IMR-90 (cell line): Measurements from ENCODE around the gene RIOX2.

Source experiments
- CTCF ChIP-seq: conservative IDR thresholded peaks from 2 replicates; pipeline ENCODE4 v1.5.1; 2012; ENCODE audit warnings: mild to moderate bottlenecking, low read depth, low read length, improper control_type of control experiment
- ELK1 ChIP-seq: fragments of 150-350 bp; IDR thresholded peaks from 2 replicates; pipeline ENCODE4 v1.6.1; 2016; ENCODE audit warnings: low read depth, mild to moderate bottlenecking, low read length, moderate library complexity, borderline replicate concordance
- MAFK ChIP-seq: IDR thresholded peaks from 2 replicates; pipeline ENCODE4 v1.6.1; 2012; ENCODE audit warnings: low read depth, low read length, improper control_type of control experiment
- MAZ ChIP-seq: IDR thresholded peaks from 2 replicates; pipeline ENCODE4 v1.6.1; 2012; ENCODE audit warnings: low read depth, mild to moderate bottlenecking, low read length, improper control_type of control experiment, moderate library complexity, borderline replicate concordance
- MXI1 ChIP-seq: IDR thresholded peaks from 2 replicates; pipeline ENCODE4 v1.6.1; 2012; ENCODE audit warnings: low read depth, mild to moderate bottlenecking, low read length, moderate library complexity, borderline replicate concordance
- POLR2A ChIP-seq: IDR thresholded peaks from 2 replicates; pipeline ENCODE4 v1.6.1; 2012; ENCODE audit warnings: mild to moderate bottlenecking, low read depth, low read length
- RAD21 ChIP-seq: IDR thresholded peaks from 2 replicates; pipeline ENCODE4 v1.6.1; 2012; ENCODE audit warnings: low read length, improper control_type of control experiment
- RCOR1 ChIP-seq: IDR thresholded peaks from 2 replicates; pipeline ENCODE4 v1.6.1; 2012; ENCODE audit warnings: mild to moderate bottlenecking, low read length, improper control_type of control experiment; ENCODE audit not compliant: insufficient replicate concordance
- SMC3 ChIP-seq: fragments of 150-350 bp; IDR thresholded peaks from 2 replicates; pipeline ENCODE4 v1.6.1; 2016; ENCODE audit warnings: low read depth, mild to moderate bottlenecking, antibody characterized with exemption, low read length, moderate library complexity

GRCh38 chr3:97934980-97935695 lies 37.1 kb downstream of the RIOX2 start:
- no peak for TF ChIP-seq CTCF
- no peak for TF ChIP-seq SMC3
- no peak for TF ChIP-seq RAD21
- TF ChIP-seq MAZ, result no peak
- no peak for TF ChIP-seq ELK1
- TF ChIP-seq MXI1, result no peak
- TF ChIP-seq MAFK, result no peak
- TF ChIP-seq RCOR1, result no peak
- TF ChIP-seq POLR2A, result no peak
